GM20000 (cell line): ENCODE data around the gene HOXB2.

Experiments used
- DNase-seq: peaks from one replicate; pipeline ENCODE4 v3.0.0; 2012; ENCODE audit warnings: low spot score
- TF ChIP-seq, protein P1 (sequence below): IDR thresholded peaks from 2 replicates; pipeline ENCODE4 v1.5.1; 2012; ENCODE audit warnings: mild to moderate bottlenecking, control low read depth; ENCODE audit errors: extremely low read depth, missing control alignments

Gene HOXB2

DNA sequence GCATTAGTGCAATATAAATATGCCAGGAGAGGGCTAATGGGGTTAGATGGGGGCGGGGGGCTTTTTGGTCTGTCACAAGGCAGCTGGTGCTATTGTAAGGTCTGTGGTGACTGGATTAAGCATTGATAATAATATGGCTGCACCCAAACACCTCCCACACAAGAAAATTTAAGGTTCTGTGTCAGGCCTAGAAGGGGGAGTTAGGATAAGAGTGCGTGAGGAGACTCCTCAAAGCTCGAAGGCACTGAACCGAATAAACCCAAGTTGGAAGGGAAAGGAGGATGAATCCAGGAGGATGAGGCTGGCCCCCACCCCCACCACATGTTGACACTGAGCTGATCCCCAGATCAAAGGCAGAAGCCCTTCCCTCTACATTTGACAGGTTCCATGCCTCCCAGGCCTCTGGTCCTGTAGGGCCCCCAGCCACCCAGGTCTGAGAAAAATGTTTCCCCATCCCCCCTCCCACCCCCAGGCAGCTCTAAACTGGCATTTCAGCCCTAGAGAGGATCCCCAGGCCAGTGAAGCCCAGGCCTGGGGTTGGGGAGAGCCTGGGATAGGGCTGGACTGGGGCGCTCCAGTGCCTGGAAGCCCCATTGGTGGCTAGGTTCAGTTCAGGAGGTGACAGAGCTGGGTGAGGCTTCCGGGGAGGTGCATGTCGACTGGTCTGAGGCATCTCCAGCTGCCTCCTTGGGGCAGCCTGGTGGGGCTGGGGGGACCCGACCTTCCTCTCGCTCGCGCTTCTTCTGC lies 15.8 kb downstream of the HOXB2 start:
- peak; percentile 25 for DNase-seq
- TF ChIP-seq, protein P1, sequence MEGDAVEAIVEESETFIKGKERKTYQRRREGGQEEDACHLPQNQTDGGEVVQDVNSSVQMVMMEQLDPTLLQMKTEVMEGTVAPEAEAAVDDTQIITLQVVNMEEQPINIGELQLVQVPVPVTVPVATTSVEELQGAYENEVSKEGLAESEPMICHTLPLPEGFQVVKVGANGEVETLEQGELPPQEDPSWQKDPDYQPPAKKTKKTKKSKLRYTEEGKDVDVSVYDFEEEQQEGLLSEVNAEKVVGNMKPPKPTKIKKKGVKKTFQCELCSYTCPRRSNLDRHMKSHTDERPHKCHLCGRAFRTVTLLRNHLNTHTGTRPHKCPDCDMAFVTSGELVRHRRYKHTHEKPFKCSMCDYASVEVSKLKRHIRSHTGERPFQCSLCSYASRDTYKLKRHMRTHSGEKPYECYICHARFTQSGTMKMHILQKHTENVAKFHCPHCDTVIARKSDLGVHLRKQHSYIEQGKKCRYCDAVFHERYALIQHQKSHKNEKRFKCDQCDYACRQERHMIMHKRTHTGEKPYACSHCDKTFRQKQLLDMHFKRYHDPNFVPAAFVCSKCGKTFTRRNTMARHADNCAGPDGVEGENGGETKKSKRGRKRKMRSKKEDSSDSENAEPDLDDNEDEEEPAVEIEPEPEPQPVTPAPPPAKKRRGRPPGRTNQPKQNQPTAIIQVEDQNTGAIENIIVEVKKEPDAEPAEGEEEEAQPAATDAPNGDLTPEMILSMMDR, result no peak

DNA sequence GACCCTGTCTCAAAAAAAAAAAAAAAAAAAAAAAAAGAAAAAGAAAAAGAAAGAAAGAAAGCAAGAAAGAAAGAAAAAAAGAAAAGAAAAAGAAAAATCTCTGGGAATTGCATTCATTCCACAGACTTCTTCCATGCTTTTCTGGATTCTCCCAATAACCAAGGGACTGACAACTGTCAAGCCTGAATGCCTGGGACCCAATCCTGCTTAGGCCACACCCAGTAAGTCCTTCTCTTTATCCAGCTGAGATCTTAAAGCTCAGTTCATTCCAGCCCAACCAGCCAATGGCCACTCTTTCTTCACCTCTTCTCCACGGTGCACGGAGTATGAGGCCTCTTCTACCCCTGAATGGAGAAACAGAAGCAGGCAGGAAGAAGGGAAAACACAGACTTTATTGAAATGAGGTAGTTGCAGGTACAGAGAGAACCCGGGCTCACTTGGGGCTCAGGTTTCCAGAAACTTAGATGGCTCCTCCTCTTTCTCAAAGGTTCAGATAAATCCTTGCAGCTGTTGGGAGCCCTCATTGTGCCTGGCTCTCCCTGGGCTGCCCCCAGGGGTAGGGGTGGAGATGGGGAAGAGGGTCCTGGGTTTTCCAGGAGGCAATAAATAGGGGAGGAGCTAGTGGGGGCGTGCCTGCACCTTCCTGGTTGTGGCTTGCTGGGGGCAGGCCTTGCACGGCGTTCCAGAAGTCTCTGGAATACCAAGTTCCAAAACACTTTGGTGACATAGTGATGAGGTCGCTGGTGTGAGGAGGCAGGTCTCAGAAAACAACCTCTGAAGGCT lies 16.6 kb downstream of the HOXB2 start:
- DNase-seq, result peak; percentile 43
- TF ChIP-seq, protein P1, result no peak

DNA sequence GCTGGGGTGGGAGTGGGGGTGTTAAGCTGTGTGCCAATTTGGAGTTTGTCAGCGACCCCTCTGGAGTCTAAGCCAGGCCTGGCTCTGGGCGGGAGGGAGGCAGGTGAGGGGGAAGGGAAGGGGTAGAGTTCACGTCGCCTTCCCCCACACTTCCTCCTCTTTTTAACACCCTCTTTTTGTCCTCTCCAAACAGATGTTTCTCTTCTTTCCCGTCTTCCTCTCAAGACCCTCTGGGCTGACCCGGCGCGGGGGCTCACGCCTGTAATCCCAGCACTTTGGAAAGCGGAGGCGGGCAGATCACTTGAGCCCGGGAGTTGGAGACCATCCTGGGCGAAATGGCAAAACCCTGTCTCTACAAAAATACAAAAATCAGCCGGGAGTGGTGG lies 17.4 kb downstream of the HOXB2 start:
- DNase-seq, result no peak
- TF ChIP-seq, protein P1, result no peak

DNA sequence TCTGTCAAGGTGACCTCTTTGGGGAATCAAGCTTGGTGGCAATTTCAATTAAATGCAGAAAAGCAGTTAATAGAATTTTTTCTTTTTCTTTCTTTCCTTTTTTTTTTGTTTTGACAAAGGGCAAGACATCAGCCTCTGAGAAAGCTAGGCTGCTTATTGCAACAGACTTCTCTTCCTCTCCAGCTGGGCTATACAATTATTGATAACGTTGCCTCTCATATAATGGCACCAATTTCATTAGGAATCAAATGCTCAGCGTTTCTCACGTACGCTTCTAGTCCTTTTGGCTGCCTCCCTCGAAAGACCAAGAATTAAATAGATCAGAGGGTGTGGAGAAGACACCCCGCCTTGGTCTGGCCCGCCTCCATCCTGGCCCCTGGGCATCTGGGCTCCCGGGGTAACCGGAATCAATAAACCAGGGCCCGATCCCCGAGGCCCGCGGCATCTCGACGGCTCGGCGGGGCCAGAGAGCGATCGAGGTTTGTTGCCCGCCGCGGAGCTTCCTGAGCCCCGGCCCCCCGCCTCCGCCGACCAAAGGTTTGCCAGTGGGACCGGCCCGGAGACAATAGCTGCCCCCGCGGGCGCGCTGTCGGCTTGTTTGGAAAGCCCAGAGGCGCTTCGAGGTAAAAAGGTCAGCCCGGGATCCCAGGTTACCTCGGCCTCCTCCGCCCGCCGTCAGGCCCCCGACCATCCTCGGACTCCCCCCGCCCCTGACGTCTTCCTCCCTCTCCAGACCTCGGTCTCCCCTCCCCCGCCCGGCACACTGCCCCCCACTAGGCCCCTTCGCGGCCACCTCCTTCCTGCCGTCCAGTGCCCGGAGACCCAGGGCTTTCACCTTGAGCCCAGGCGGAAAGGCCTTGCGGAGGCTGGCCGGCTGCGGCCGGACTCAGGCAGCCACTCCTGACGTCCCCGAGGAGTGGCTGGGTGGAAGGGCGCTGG lies 18.0 kb downstream of the HOXB2 start:
- TF ChIP-seq, protein P1, result no peak
- no peak for DNase-seq

DNA sequence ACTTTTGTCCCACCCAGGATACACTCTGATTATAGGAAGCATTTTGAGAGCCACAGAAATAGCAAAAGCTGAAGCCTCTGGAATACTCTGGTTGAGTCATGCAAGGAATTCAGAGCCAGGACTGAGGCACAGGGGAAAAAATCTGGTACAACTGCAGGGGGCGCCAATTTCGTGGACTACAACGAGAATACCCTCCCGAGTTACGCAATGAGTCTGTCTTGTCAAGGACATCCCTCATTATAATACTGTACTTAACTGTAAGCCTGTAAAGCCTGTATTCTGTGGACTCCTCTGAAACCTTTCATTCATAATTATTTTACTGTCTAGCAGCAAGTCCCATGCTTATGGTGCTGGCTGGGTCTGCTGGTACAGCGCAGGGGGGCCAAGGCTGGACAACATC lies 21.9 kb downstream of the HOXB2 start:
- DNase-seq, result no peak
- TF ChIP-seq, protein P1, result no peak

DNA sequence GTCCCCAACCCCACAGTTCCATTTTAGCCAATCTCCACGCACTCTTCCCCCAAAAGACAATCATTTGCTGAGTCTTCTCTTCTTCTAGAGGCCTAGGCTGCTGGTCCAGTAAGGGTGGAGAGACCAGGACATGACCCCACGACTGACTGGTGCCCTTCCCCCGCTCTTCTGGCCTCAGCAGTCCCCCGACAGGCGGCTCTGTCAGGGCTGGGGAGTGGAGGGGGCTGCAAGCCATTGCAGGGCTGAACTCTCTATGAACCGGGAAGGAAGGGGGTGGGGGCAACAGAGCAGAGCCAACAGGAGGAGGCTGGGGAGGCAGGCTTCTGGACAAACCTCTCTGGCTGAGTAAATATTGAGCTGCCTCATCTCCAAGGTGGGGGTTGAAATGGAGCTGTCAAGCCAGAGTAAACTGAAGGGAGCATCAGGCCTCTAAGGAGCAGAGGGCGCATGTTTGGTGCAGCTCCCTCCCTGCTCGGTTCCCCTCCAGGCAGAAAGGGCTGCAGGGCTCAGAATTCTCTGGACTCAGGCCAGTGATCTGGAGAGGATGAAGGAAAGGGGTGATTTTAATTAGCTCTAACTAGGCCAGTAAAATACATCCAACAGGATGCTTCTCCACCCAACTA lies 22.8 kb downstream of the HOXB2 start:
- TF ChIP-seq, protein P1, result no peak
- DNase-seq, result no peak
